SK-N-MC (cell line): ENCODE results near the gene B3GNT7.

Experiments used
- EZH2 ChIP-seq: fragments of 200-600 bp; sonication (generic); IDR thresholded peaks from one replicate; pipeline ENCODE4 v1.6.1; 2017; ENCODE audit warnings: antibody characterized with exemption
- POLR2AphosphoS5 ChIP-seq: IDR thresholded peaks from 2 replicates; pipeline ENCODE4 v1.6.1; 2012; ENCODE audit warnings: mild to moderate bottlenecking, low read depth, low read length, borderline replicate concordance

DNA sequence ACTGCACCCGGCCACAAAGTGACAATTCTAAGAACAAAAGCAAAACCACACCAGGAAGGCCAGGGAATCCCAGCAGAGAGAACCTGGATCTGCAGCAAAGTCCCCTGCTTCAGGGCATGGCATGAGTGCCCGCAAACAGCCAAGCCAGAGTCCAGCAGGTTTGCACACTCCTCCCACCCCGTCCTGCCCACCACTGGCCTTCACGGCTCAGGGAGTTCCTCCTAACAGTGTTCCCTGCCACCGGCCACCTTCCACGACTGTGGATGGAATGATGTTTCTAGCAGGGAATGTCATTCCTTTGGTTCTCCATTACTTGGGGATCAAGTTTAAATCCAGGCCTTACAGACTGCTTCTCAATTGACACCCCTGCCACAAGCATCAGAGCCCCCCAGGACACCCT is 42.0 kb upstream of the B3GNT7 start:
- TF ChIP-seq EZH2 (no peak), POLR2AphosphoS5 (no peak)
